ENCODE measurements around the gene CDC45.

Gene CDC45

GRCh38 chr22:19514831-19515565, 35.3 kb downstream of the CDC45 start:
- TF ChIP-seq CTCF (IDR thresholded peaks at IDR 0.05; ENCODE audit: low read length, missing control alignments) = no peak
- peak; percentile 5 for DNase-seq (ENCODE audit: low read depth)

GRCh38 chr22:19515654-19516377, 36.1 kb downstream of the CDC45 start:
- no peak overlapping the region for H3K4me3 ChIP-seq (replicated peaks; ENCODE audit: low read depth, low read length)
- no peak for TF ChIP-seq CTCF (IDR thresholded peaks at IDR 0.05; ENCODE audit: low read length, missing control alignments)
- DNase-seq (ENCODE audit: low read depth) = no peak

More at GRCh38 chr22:19514831-19515565, 35.3 kb downstream of the CDC45 start:
- H3K4me3 ChIP-seq (replicated peaks; ENCODE audit: low read depth, low read length) = no peak overlapping the region

GRCh38 chr22:19516378-19517170, 36.9 kb downstream of the CDC45 start:
- no peak for DNase-seq (ENCODE audit: low read depth)
- no peak for TF ChIP-seq CTCF (IDR thresholded peaks at IDR 0.05; ENCODE audit: low read length, missing control alignments)
- no peak overlapping the region for H3K4me3 ChIP-seq (replicated peaks; ENCODE audit: low read depth, low read length)

- no peak for DNase-seq (ENCODE audit: low read depth)
- TF ChIP-seq CTCF (IDR thresholded peaks at IDR 0.05; ENCODE audit: low read length, missing control alignments) = no peak
These were observed 37.4 kb downstream of the CDC45 start for GRCh38 chr22:19517171-19517500.

GRCh38 chr22:19517919-19518611, 38.3 kb downstream of the CDC45 start:
- TF ChIP-seq CTCF (IDR thresholded peaks at IDR 0.05; ENCODE audit: low read length, missing control alignments) = no peak

More at GRCh38 chr22:19517171-19517500, 37.4 kb downstream of the CDC45 start:
- no peak overlapping the region for H3K4me3 ChIP-seq (replicated peaks; ENCODE audit: low read depth, low read length)

GRCh38 chr22:19518635-19519034, 38.9 kb downstream of the CDC45 start:
- DNase-seq (ENCODE audit: low read depth) = no peak
- TF ChIP-seq CTCF (IDR thresholded peaks at IDR 0.05; ENCODE audit: low read length, missing control alignments) = no peak
- no peak overlapping the region for H3K4me3 ChIP-seq (replicated peaks; ENCODE audit: low read depth, low read length)

More at GRCh38 chr22:19517919-19518611, 38.3 kb downstream of the CDC45 start:
- DNase-seq (ENCODE audit: low read depth) = no peak
- H3K4me3 ChIP-seq (replicated peaks; ENCODE audit: low read depth, low read length) = no peak overlapping the region

All from fibroblast of pulmonary artery (primary cell).